ENCODE data around the gene IP6K2.
"Not testable (repeated sequence)": the region's sequence is repeated elsewhere in the genome, so short reads cannot be mapped to it uniquely, and the experiment has no call there.

IP6K2 gene

GRCh38 chr3:48725185-48725855 is 8.3 kb upstream of the IP6K2 start:
- not testable (repeated sequence) for DNase-seq

GRCh38 chr3:48723725-48724124 is 6.7 kb upstream of the IP6K2 start:
- no peak for DNase-seq

GRCh38 chr3:48723293-48723692 is 6.3 kb upstream of the IP6K2 start:
- not testable (repeated sequence) for DNase-seq

GRCh38 chr3:48716508-48716981 is 476 bp downstream of the IP6K2 start:
- DNase-seq, result no peak

GRCh38 chr3:48715174-48715800 is 1.7 kb downstream of the IP6K2 start:
- no peak for DNase-seq

GRCh38 chr3:48711727-48712126 is 5.3 kb downstream of the IP6K2 start:
- no peak for DNase-seq

- no peak for DNase-seq
Measured at GRCh38 chr3:48709051-48709461, 8.0 kb downstream of the IP6K2 start.

GRCh38 chr3:48708481-48708889 is 8.5 kb downstream of the IP6K2 start:
- DNase-seq, result no peak

GRCh38 chr3:48707157-48707556 is 9.9 kb downstream of the IP6K2 start:
- DNase-seq, result no peak

GRCh38 chr3:48702320-48702920 is 14.6 kb downstream of the IP6K2 start:
- no peak for DNase-seq

GRCh38 chr3:48700731-48701405 is 16.2 kb downstream of the IP6K2 start:
- DNase-seq, result no peak

- no peak for DNase-seq
Measured at GRCh38 chr3:48698891-48699290, 18.1 kb downstream of the IP6K2 start.

GRCh38 chr3:48697952-48698351 is 19.1 kb downstream of the IP6K2 start:
- peak; percentile 16 for DNase-seq

GRCh38 chr3:48696601-48697000 is 20.4 kb downstream of the IP6K2 start:
- no peak for DNase-seq

GRCh38 chr3:48696156-48696555 is 20.9 kb downstream of the IP6K2 start:
- DNase-seq, result no peak

- DNase-seq, result no peak
Measured at GRCh38 chr3:48695393-48695753, 21.6 kb downstream of the IP6K2 start.

GRCh38 chr3:48694610-48695392 is 22.2 kb downstream of the IP6K2 start:
- no peak for DNase-seq

- DNase-seq, result no peak
Measured at GRCh38 chr3:48693826-48694225, 23.2 kb downstream of the IP6K2 start.

- DNase-seq, result no peak
Measured at GRCh38 chr3:48692551-48692950, 24.5 kb downstream of the IP6K2 start.

- no peak for DNase-seq
Measured at GRCh38 chr3:48690846-48691458, 26.1 kb downstream of the IP6K2 start.

GRCh38 chr3:48689384-48689783 is 27.6 kb downstream of the IP6K2 start:
- no peak for DNase-seq

- DNase-seq, result no peak
Measured at GRCh38 chr3:48688737-48689075, 28.3 kb downstream of the IP6K2 start.
